GM18873 (cell line): ENCODE results near the gene CDC6.

Experiments
- ATAC-seq: cut with Tn5 transposase; IDR thresholded peaks from one replicate; pipeline ENCODE4 v1.9.1; 2021; ENCODE audit warnings: mild to moderate bottlenecking, moderate library complexity, moderate number of reproducible peaks; ENCODE audit not compliant: unreplicated experiment, low FRiP score

The CDC6 gene

DNA sequence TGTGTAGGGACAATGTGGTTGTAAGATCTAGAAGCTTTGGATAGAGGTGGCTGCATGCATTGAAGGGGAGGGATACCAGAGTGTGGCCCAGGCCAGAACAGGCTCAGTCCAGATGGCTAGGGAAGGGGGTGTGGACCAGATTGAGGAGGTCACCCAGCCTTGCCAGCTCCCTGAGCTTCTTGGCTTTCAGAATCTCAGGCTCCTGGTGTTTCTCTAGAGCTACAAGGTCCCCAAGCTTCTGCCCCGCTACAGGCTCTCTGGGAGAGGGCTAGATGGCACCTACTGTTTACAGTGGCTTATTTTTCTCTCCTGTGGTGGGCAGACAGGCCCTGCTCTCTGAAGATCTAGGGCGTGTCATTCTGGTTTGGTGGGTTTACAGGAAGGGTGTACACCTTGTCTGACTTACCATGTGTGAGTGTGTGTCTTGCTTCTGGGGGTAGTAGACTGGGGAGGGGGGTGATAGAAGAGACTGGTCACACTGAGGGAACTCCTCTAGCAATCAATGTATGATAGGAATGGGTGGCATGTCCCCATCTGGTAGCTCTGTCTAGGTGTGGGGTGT lies 22.4 kb downstream of the CDC6 start:
- no peak for ATAC-seq

DNA sequence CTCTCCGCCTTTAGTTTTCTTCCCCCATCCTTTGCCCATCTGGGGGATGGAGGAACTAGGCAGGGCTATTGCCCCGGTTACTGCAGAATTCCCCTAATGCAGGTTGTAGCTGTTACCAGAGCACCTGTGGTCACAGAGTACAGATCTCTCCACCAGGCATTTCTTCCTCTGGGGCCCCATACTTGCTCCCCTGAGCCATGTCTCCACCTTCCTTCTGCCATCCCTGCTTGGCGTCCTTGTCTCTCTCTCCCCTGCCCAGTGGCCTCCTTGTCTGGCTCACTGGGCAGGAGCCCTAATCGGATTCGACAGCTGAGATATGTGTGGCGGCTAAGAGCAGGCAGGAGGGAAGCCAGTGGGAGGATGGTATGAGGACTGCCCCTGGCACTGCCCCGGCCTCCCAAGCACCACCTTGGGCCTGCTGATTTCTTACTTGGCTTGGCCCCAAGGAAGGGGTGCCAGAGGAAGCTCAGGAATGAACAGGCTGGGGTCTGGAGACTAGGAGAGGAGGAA lies 23.3 kb downstream of the CDC6 start:
- ATAC-seq, result no peak

- ATAC-seq, result no peak
Observed at GRCh38 chr17:40311575-40311974, 23.9 kb downstream of the CDC6 start.

DNA sequence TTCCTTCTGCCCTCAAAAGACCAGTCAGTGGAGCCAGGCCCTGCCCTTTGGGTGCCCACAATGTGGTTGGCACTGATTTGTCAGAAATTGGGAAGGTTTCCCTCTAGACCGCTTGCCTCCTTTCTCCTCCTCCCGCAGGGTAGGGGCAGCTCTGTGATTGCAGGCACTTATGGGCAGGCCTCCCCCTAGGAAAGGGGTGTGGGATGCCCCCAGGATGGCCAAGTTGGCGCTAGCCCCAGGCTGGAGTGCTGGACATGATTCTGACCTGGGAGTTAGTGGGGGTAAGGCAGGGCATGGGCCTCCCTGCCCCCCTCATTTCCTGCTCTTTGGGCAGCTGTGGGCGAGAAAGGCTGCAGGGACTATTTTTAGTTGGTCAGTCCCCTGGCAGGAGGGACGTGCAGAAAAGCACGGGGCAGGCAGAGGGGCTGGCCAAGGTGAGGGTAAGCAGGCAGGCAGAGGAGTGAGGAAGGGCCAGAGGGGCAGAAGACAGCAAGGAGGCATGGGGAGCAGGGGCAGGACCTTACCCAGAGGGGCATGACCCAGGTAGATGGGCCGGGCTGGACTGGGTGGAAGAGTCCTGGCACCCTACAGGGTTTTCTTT lies 24.6 kb downstream of the CDC6 start:
- no peak for ATAC-seq

- ATAC-seq, result no peak
Observed at GRCh38 chr17:40312893-40313667, 25.4 kb downstream of the CDC6 start.

GRCh38 chr17:40313668-40314583 lies 26.2 kb downstream of the CDC6 start:
- ATAC-seq, result no peak

DNA sequence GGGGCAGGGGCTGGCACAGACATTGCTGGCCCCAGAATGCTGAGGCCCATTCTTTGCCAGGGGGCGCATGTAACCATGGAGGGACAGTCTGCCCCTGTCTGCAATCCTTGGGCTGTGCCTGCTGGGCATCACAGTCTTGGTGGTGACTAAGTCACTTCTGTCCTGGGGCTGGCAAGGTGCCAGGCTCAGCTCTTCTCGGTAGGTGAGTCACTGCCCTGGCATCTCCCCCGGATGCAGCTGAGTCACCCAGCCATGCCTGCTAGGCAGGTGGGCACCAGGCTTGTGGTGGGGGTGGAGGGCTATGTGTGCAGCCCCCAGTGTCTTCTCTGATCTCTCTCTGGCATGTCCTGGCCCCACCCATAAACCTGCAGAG lies 26.9 kb downstream of the CDC6 start:
- no peak for ATAC-seq

GRCh38 chr17:40315206-40315605 lies 27.5 kb downstream of the CDC6 start:
- no peak for ATAC-seq

GRCh38 chr17:40315678-40316570 lies 28.2 kb downstream of the CDC6 start:
- ATAC-seq, result no peak

- no peak for ATAC-seq
Observed at GRCh38 chr17:40316571-40317344, 29.1 kb downstream of the CDC6 start.

DNA sequence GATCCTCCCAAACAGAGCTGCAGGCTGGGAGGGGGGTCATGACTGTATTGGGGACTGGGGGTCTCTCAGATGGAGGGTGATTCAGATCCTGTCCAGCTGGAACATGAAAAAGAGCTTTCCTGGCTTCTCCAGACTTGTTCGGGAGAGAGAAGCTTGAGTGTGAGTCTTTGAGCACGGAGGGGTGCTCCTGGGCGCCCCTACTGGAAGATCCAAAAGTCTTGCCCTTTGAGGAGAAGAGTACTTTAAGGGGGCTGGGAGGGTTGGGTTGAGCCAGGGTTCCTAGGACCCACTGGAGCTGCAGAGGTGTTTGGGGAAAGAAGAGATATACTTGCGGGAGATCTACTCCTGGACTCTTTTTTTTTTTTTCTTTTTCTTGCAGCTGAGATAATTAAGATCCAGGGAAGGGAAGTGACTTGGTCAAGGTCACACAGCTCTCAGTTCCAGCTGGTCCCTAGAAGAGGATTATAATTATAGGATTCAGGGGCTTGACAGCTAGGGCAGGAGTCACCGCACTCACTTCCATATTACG lies 29.7 kb downstream of the CDC6 start:
- no peak for ATAC-seq

DNA sequence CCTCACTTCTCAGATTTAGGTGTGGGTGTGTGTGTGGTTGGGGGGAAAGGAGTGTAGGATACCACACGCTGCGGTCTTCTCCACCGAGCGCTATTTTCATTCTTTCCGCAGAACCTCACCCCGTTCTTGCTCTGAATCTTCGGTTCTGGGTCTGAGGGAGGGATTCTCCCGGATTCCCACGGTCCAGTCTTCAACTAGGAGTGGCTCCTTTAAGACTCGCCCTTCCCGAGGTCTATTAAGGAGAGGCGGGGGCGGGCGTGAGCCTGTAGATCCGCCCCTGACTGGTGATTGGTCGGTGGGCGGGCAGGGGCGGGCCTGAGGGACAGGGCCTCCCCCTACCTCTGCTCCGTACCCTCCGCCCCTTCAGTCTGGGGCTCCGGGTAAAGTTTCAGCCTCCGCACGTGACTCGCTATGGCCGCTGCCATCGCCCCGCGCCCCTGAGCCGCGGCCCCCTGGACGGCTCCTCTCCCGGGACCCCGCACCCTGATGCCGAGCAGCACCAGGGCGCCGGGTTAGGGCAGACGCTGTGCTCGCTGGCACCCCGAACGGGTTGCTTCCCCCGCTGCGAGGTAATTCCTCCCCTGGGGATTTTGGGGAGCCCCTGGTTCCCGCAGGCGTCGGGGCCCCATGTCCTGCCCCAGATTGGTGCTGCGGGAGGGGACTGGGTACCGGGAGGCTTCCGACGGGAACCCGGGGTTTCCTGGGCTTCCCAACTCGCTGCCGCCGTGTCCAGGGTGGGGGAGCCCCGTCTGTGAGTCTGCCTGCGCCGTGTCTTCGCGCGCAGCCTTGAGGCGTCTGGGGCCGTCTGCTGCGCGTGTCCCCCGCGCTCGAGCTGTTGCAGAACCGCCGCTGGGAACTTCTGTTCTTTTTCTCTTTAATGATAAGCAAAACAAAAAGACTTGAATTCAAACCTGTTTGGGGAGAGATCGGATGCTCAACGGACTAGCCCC lies 30.5 kb downstream of the CDC6 start:
- ATAC-seq, result peak; percentile 43

DNA sequence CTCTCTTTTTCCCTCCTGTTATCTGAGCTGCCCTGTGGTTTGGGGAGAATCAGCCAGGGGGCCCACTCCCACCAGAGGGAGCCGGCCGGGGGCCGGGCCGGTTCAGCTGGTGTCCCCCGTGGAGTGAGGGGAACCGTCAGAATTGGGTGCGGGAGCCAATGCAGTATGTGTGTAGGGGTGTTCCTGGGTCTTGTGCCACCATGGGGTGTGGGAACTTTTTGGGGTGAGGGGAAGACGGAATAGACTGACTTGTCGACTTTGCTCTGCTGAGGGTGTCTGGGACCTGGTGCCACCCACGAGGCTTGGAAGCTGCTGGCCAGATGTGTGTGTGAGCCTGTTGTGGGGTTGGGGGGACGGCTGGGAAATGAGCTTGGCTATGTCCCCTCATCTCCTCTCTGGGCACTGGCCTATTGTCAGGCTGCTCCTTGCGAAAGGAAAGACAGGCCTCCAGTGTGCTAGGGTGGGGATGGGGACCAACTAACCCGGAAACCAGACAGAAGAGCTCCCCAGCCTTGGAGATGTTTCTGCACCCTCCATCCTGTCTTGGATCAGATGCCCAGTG lies 31.2 kb downstream of the CDC6 start:
- no peak for ATAC-seq

- ATAC-seq, result no peak
Observed at GRCh38 chr17:40319651-40320540, 32.2 kb downstream of the CDC6 start.

GRCh38 chr17:40320756-40321523 lies 33.3 kb downstream of the CDC6 start:
- no peak for ATAC-seq

- no peak for ATAC-seq
Observed at GRCh38 chr17:40321524-40321929, 33.8 kb downstream of the CDC6 start.
